IPS DF 4.7 (cell line): Measurements from ENCODE around the gene LAMTOR1.
"Not testable (repeated sequence)": the region's sequence is repeated elsewhere in the genome, so short reads cannot be mapped to it uniquely, and the experiment has no call there.

ENCODE experiments used
- DNase-seq: peaks from one replicate; pipeline ENCODE4 v3.0.0-alpha.2; 2013; ENCODE audit warnings: low spot score; ENCODE audit errors: extremely low read depth

LAMTOR1 gene

GRCh38 chr11:72102946-72103753, at the start of gene LAMTOR1:
Gene LAMTOR1 (minus strand): TSS chr11:72103297. CDS start chr11:72103224, 73 bp downstream.
- no peak for DNase-seq

- DNase-seq: no peak
These were observed 47.8 kb upstream of the LAMTOR1 start for GRCh38 chr11:72150882-72151281.

- no peak for DNase-seq
These were observed 43.5 kb upstream of the LAMTOR1 start for GRCh38 chr11:72146625-72147024.

- no peak for DNase-seq
These were observed 41.9 kb upstream of the LAMTOR1 start for GRCh38 chr11:72144807-72145565.

GRCh38 chr11:72142543-72142942, 39.4 kb upstream of the LAMTOR1 start:
- not testable (repeated sequence) for DNase-seq

- DNase-seq: not testable (repeated sequence)
These were observed 39.0 kb upstream of the LAMTOR1 start for GRCh38 chr11:72142086-72142485.

- no peak for DNase-seq
These were observed 38.0 kb upstream of the LAMTOR1 start for GRCh38 chr11:72141066-72141465.

GRCh38 chr11:72140661-72141060, 37.6 kb upstream of the LAMTOR1 start:
- no peak for DNase-seq

- DNase-seq: no peak
These were observed 36.4 kb upstream of the LAMTOR1 start for GRCh38 chr11:72139500-72139899.

- DNase-seq: no peak
These were observed 35.8 kb upstream of the LAMTOR1 start for GRCh38 chr11:72138821-72139390.

GRCh38 chr11:72136684-72137262, 33.7 kb upstream of the LAMTOR1 start:
- no peak for DNase-seq

- no peak for DNase-seq
These were observed 33.0 kb upstream of the LAMTOR1 start for GRCh38 chr11:72135891-72136683.

- not testable (repeated sequence) for DNase-seq
These were observed 32.4 kb upstream of the LAMTOR1 start, which contains the start of gene FOLR3 for GRCh38 chr11:72135473-72135872. Gene FOLR3 (plus strand): TSS chr11:72135725. CDS start chr11:72135953, 228 bp downstream.

- no peak for DNase-seq
These were observed 29.5 kb upstream of the LAMTOR1 start for GRCh38 chr11:72132646-72133045.

- no peak for DNase-seq
These were observed 26.3 kb upstream of the LAMTOR1 start for GRCh38 chr11:72129381-72129780.

- DNase-seq: no peak
These were observed 24.8 kb upstream of the LAMTOR1 start for GRCh38 chr11:72127923-72128322.

GRCh38 chr11:72125956-72126355, 22.9 kb upstream of the LAMTOR1 start:
- DNase-seq: no peak

GRCh38 chr11:72124046-72124445, 20.9 kb upstream of the LAMTOR1 start:
- no peak for DNase-seq

GRCh38 chr11:72123117-72123653, 20.1 kb upstream of the LAMTOR1 start:
- DNase-seq: no peak

GRCh38 chr11:72122607-72123006, 19.5 kb upstream of the LAMTOR1 start:
- DNase-seq: no peak

- DNase-seq: no peak
These were observed 17.8 kb upstream of the LAMTOR1 start for GRCh38 chr11:72120930-72121329.
